ENCODE results near the gene SOX9. TPM values are rescaled to one million over a fixed set of nuclear protein-coding genes. Genes with fewer than 3 reads are reported as not detected.

The SOX9 gene
- total RNA-seq, 2 donors from 2014 or later: 0.46 to 1.3 TPM

DNA sequence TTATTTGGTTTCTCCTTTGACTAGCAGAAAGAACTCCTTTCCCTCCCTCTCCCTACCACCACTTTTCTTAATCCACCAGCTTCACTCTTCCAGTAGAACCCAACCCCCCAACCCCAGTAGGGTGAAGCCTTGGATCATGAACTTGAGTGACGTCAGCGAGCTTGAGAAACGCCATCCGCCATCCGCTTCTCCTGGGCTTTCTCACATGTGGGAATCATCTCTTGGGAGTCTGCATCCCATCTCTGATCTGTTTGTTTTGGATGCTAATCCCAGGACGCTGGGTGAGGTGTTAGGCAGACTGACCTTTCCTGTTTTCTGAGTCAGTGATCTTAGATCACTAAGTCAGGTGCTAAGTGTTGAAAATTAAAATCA is 16.0 kb upstream of the SOX9 start:
- Histone ChIP-seq H3K27ac (ENCODE audit: low read depth, low read length) (no peak overlapping the region), H3K36me3 (ENCODE audit: control insufficient read depth, insufficient read depth, low read length) (no peaks in the 10 kb centered on the region), H3K9ac (ENCODE audit: extremely low read depth, low read length, poor library complexity, severe bottlenecking) (no peak overlapping the region), H3K4me1 (ENCODE audit: control insufficient read depth, insufficient read depth, low read length) (peaks cover 19% of the 10 kb centered on the region), H3K9me3 (ENCODE audit: control insufficient read depth, low read length) (no peaks in the 10 kb centered on the region), H3K4me3 (ENCODE audit: low read length) (no peak overlapping the region), H3K27me3 (ENCODE audit: control insufficient read depth, insufficient read depth, low read length, poor library complexity, severe bottlenecking) (peaks cover 31% of the 10 kb centered on the region)
- Mint-ChIP-seq H3K27me3 (ENCODE audit: insufficient read depth) (peaks cover 88% of the 10 kb centered on the region), H3K4me3 (no peak overlapping the region), H3K9me3 (no peaks in the 10 kb centered on the region), H3K27ac (no peak overlapping the region), H3K4me1 (peaks cover 40% of the 10 kb centered on the region), H3K36me3 (ENCODE audit: low read depth) (no peaks in the 10 kb centered on the region)
- no peak for TF ChIP-seq CTCF (conservative IDR thresholded peaks at IDR 0.05)
- peak; percentile 85 for DNase-seq
- WGBS, 2 experiments (ENCODE audit: insufficient coverage in 1 of 2, insufficient read length in 1 of 2): 77 to 90% methylated on average over 5 to 6 of the region's 6 CpGs

DNA sequence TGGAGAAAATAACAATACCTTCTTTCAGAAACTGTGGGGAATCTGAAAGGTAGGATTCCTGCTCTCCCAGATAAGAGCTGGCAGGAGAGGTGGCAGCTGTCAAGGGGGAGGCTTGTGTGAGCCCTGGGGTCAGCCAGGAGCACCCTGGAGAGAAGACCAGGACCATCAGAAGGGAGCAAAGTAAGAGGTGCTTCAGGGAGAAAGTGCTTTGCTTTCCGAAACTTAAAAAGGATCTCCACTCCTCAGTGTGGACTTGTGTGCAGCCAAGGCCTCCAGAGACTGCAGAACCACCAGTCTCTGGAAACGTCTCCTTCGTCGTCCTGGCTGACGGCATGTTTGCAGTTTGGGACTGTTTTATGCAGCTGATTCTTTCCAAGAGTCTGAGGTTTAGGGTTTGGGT is 13.7 kb upstream of the SOX9 start:
- H3K4me3 Mint-ChIP-seq: no peak overlapping the region
- Histone ChIP-seq H3K9me3 (ENCODE audit: control insufficient read depth, low read length) (no peaks in the 10 kb centered on the region), H3K9ac (ENCODE audit: extremely low read depth, low read length, poor library complexity, severe bottlenecking) (no peak overlapping the region), H3K27me3 (ENCODE audit: control insufficient read depth, insufficient read depth, low read length, poor library complexity, severe bottlenecking) (peaks cover 44% of the 10 kb centered on the region), H3K36me3 (ENCODE audit: control insufficient read depth, insufficient read depth, low read length) (no peaks in the 10 kb centered on the region), H3K4me3 (ENCODE audit: low read length) (no peak overlapping the region), H3K4me1 (ENCODE audit: control insufficient read depth, insufficient read depth, low read length) (peaks cover 19% of the 10 kb centered on the region), H3K27ac (ENCODE audit: low read depth, low read length) (no peak overlapping the region)
- no peaks in the 10 kb centered on the region for H3K9me3 Mint-ChIP-seq
- H3K27me3 Mint-ChIP-seq (ENCODE audit: insufficient read depth): peaks cover 87% of the 10 kb centered on the region
- TF ChIP-seq CTCF (conservative IDR thresholded peaks at IDR 0.05): no peak
- no peak overlapping the region for H3K27ac Mint-ChIP-seq
- H3K4me1 Mint-ChIP-seq: peaks cover 44% of the 10 kb centered on the region
- no peaks in the 10 kb centered on the region for H3K36me3 Mint-ChIP-seq (ENCODE audit: low read depth)
- 72 to 79% methylated on average over 4 to 5 of the region's 5 CpGs for WGBS, 2 experiments (ENCODE audit: insufficient coverage in 1 of 2, insufficient read length in 1 of 2)
- DNase-seq: peak; percentile 67

- Mint-ChIP-seq H3K4me3 (no peak overlapping the region), H3K36me3 (ENCODE audit: low read depth) (no peaks in the 10 kb centered on the region), H3K9me3 (no peaks in the 10 kb centered on the region), H3K27ac (no peak overlapping the region), H3K4me1 (peaks cover 29% of the 10 kb centered on the region), H3K27me3 (ENCODE audit: insufficient read depth) (peaks cover 87% of the 10 kb centered on the region)
- 86 to 91% methylated on average over 13 to 18 of the region's 18 CpGs for WGBS, 2 experiments (ENCODE audit: insufficient coverage in 1 of 2, insufficient read length in 1 of 2)
- Histone ChIP-seq H3K27ac (ENCODE audit: low read depth, low read length) (no peak overlapping the region), H3K4me1 (ENCODE audit: control insufficient read depth, insufficient read depth, low read length) (peaks cover 17% of the 10 kb centered on the region), H3K36me3 (ENCODE audit: control insufficient read depth, insufficient read depth, low read length) (no peaks in the 10 kb centered on the region), H3K27me3 (ENCODE audit: control insufficient read depth, insufficient read depth, low read length, poor library complexity, severe bottlenecking) (peaks cover 59% of the 10 kb centered on the region), H3K9me3 (ENCODE audit: control insufficient read depth, low read length) (no peaks in the 10 kb centered on the region), H3K4me3 (ENCODE audit: low read length) (no peak overlapping the region), H3K9ac (ENCODE audit: extremely low read depth, low read length, poor library complexity, severe bottlenecking) (no peak overlapping the region)
- no peak for DNase-seq
- TF ChIP-seq CTCF (conservative IDR thresholded peaks at IDR 0.05): no peak
Measured at GRCh38 chr17:72110231-72110941, 10.4 kb upstream of the SOX9 start.

All from endodermal cell (in vitro differentiated cells).